GM12878 (cell line): ENCODE data around the gene SLC39A1. TPM values are rescaled to one million over a fixed set of nuclear protein-coding genes. Genes with fewer than 3 reads are reported as not detected.

ENCODE experiments used
- ASH2L ChIP-seq: fragments of 300-600, 200-600 bp; sonication (generic); IDR thresholded peaks from 2 replicates; pipeline ENCODE4 v1.6.1; 2017; ENCODE audit warnings: low read depth, mild to moderate bottlenecking, borderline replicate concordance
- BHLHE40 ChIP-seq, 2 experiments: fragments of 450-650 bp in 1 of 2; IDR thresholded peaks; 2 replicates each; pipeline ENCODE4 v1.6.1; 2011 to 2017; ENCODE audit warnings: low read depth in 2 of 2, borderline replicate concordance in 1 of 2, improper control_type of control experiment in 1 of 2, low read length in 1 of 2, mild to moderate bottlenecking in 1 of 2
- BRCA1 ChIP-seq: IDR thresholded peaks from 2 replicates; pipeline ENCODE4 v1.6.1; 2011; ENCODE audit warnings: low read depth, low read length, improper control_type of control experiment
- CBFB ChIP-seq: IDR thresholded peaks from 2 replicates; pipeline ENCODE4 v1.6.1; 2016; ENCODE audit warnings: antibody characterized with exemption, low read depth
- CBX3 ChIP-seq: fragments of 200-600 bp; sonication (generic); IDR thresholded peaks from 2 replicates; pipeline ENCODE4 v1.6.1; 2016; ENCODE audit warnings: low read depth, borderline replicate concordance
- CBX5 ChIP-seq: sonication (generic); IDR thresholded peaks from 2 replicates; pipeline ENCODE4 v1.6.1; 2016; ENCODE audit warnings: low read depth, moderate library complexity, mild to moderate bottlenecking, inconsistent platforms
- GABPA ChIP-seq: IDR thresholded peaks from 2 replicates; pipeline ENCODE4 v1.6.1; 2014; ENCODE audit warnings: antibody characterized with exemption, low read depth, mild to moderate bottlenecking, inconsistent platforms
- HDGF ChIP-seq: fragments of 450-650 bp; IDR thresholded peaks from 2 replicates; pipeline ENCODE4 v1.6.1; 2016; ENCODE audit warnings: antibody characterized with exemption
- IKZF1 ChIP-seq: fragments of 450-650 bp; conservative IDR thresholded peaks from 2 replicates; pipeline ENCODE4 v1.6.1; 2017; ENCODE audit warnings: antibody characterized with exemption, mild to moderate bottlenecking
- IRF4 ChIP-seq: IDR thresholded peaks from 2 replicates; pipeline ENCODE4 v1.6.1; 2011; ENCODE audit warnings: low read depth, low read length
- JUND ChIP-seq: IDR thresholded peaks from 2 replicates; pipeline ENCODE4 v1.6.1; 2012; ENCODE audit warnings: low read depth, mild to moderate bottlenecking, low read length, improper control_type of control experiment, moderate library complexity
- MEF2A ChIP-seq: IDR thresholded peaks from 2 replicates; pipeline ENCODE4 v1.6.1; 2011; ENCODE audit warnings: low read depth, mild to moderate bottlenecking, low read length, moderate library complexity; ENCODE audit not compliant: insufficient read depth
- NFIC ChIP-seq: IDR thresholded peaks from 2 replicates; pipeline ENCODE4 v1.6.1; 2012; ENCODE audit warnings: low read depth, mild to moderate bottlenecking, inconsistent platforms, low read length, moderate library complexity
- NRF1 ChIP-seq: conservative IDR thresholded peaks from 2 replicates; pipeline ENCODE4 v1.6.1; 2011; ENCODE audit warnings: mild to moderate bottlenecking, low read depth, low read length, improper control_type of control experiment
- SMAD5 ChIP-seq: IDR thresholded peaks from 2 replicates; pipeline ENCODE4 v1.6.1; 2016; ENCODE audit warnings: antibody characterized with exemption, low read depth
- SMARCA5 ChIP-seq: fragments of 450-650 bp; IDR thresholded peaks from 2 replicates; pipeline ENCODE4 v1.6.1; 2017; ENCODE audit warnings: mild to moderate bottlenecking
- SP1 ChIP-seq: IDR thresholded peaks from one replicate; pipeline ENCODE4 v1.6.1; 2011; ENCODE audit warnings: low read depth, low read length
- TBL1XR1 ChIP-seq: IDR thresholded peaks from 2 replicates; pipeline ENCODE4 v1.6.1; 2012; ENCODE audit warnings: low read depth, low read length, improper control_type of control experiment
- ZNF207 ChIP-seq: fragments of 450-650 bp; IDR thresholded peaks from 2 replicates; pipeline ENCODE4 v1.6.1; 2014; ENCODE audit warnings: antibody characterized with exemption, mild to moderate bottlenecking, borderline replicate concordance
- ZNF24 ChIP-seq: fragments of 450-650 bp; IDR thresholded peaks from 2 replicates; pipeline ENCODE4 v1.6.1; 2017; ENCODE audit warnings: antibody characterized with exemption, mild to moderate bottlenecking
- ZNF274 ChIP-seq: IDR thresholded peaks from one replicate; pipeline ENCODE4 v1.8.0; 2011; ENCODE audit not compliant: insufficient read length, insufficient read depth
- ZNF622 ChIP-seq: fragments of 450-650 bp; IDR thresholded peaks from 2 replicates; pipeline ENCODE4 v1.6.1; 2017; ENCODE audit warnings: mild to moderate bottlenecking, inconsistent platforms
- ZZZ3 ChIP-seq: IDR thresholded peaks from 2 replicates; pipeline ENCODE4 v1.6.1; 2011; ENCODE audit warnings: low read depth; ENCODE audit not compliant: control insufficient read depth, insufficient read length
- polyA plus RNA-seq, 11 experiments: library from polyadenylated mRNA; depleted of rRNA in 4 of 11; unstranded in 6 of 11; stranded (reverse) in 5 of 11; fragments of >200 nt; fragmentation: Nextera tagmentation in 4 of 11; fragmentation: Illumina TruSeq in 1 of 11; extraction: Ambion mirVana in 4 of 11; extraction: Trizol in 1 of 11; gene quantifications; 1 replicate in 1 of 11; 2 replicates in 10 of 11; pipeline versions ENCODE4 v1.2.1 to v1.2.3, GENCODE V29; 2011 to 2016; ENCODE audit warnings: inconsistent platforms in 2 of 11, missing spikeins in 2 of 11, low read depth in 1 of 11
- total RNA-seq, 4 experiments: library from RNA; depleted of rRNA in 3 of 4; stranded (reverse); fragments of >200 nt in 3 of 4; fragmentation: Illumina TruSeq in 1 of 4; extraction: Trizol in 1 of 4; gene quantifications; 2 replicates each; pipeline versions ENCODE4 v1.2.1 to v1.2.3, GENCODE V29; 2013 to 2021
- TF ChIP-seq, protein P1 (sequence below): fragments of 450-650 bp; IDR thresholded peaks from 2 replicates; pipeline ENCODE4 v1.6.1; 2014; ENCODE audit warnings: mild to moderate bottlenecking
- TF ChIP-seq, protein P2 (sequence below): IDR thresholded peaks from 2 replicates; pipeline ENCODE4 v1.6.1; 2011; ENCODE audit warnings: borderline replicate concordance, low read depth, mild to moderate bottlenecking, moderate library complexity, low read length; ENCODE audit not compliant: insufficient read depth, poor library complexity, severe bottlenecking
- TF ChIP-seq, protein P3 (sequence below): IDR thresholded peaks from 2 replicates; pipeline ENCODE4 v1.6.1; 2011; ENCODE audit warnings: borderline replicate concordance, low read depth, mild to moderate bottlenecking, moderate library complexity, mixed read lengths, low read length; ENCODE audit not compliant: insufficient read depth; ENCODE audit errors: extremely low read length
- TF ChIP-seq, protein P4 (sequence below): fragments of 450-650 bp; IDR thresholded peaks from 2 replicates; pipeline ENCODE4 v1.6.1; 2017; ENCODE audit warnings: mild to moderate bottlenecking

SLC39A1 gene
- total and polyA plus RNA-seq, 10 of the 15 experiments (the other 5 are each of a cell fraction or from before 2014, with no cell fraction given): 8.8 to 98.6 (median 72.4) TPM

DNA sequence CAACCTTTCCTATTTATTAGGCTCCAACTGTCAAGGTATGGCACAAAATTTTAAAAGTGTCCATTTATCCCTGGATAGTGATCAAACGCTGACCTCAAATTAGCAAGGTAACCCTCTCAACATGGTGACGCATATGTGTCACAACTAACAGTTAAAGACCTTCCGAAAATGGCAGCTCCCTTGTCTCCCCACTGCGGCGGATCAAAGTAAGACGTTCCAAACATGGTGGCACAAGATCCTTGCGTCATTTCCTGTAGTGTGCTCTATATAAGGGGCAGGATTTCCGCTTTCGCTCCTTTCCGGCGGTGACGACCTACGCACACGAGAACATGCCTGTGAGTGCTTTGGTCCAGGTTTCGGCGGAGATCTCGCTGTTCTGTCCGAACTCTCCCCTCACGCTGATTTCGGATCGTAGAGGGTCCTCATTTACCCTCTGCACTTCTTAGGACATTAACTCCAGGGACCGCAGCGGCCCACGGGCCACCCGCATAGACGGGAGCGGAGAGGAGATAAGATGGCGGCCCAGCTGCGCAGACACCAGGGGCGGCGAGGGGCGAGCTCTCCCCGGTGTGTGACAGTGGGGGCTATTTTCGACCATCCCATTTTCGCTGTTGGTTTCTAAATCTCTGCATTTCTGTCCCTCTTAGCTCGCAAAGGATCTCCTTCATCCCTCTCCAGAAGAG, 27.3 kb upstream of the SLC39A1 start, which contains the start of gene RPS27 (continued):
- TF ChIP-seq, protein P1, sequence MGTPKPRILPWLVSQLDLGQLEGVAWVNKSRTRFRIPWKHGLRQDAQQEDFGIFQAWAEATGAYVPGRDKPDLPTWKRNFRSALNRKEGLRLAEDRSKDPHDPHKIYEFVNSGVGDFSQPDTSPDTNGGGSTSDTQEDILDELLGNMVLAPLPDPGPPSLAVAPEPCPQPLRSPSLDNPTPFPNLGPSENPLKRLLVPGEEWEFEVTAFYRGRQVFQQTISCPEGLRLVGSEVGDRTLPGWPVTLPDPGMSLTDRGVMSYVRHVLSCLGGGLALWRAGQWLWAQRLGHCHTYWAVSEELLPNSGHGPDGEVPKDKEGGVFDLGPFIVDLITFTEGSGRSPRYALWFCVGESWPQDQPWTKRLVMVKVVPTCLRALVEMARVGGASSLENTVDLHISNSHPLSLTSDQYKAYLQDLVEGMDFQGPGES: no peak
- TF ChIP-seq ZNF24: no peak
- TF ChIP-seq ZNF207: peak; percentile 75; the same call in 1 of the 2 replicates
- TF ChIP-seq BRCA1: no peak
- peak; percentile 95; the same call in 1 of the 2 replicates for TF ChIP-seq CBFB
- TF ChIP-seq ASH2L: no peak
- peak; percentile 54 to 57; a peak in 3 of 4 replicates for TF ChIP-seq BHLHE40 (IDR thresholded peaks at IDR 0.05; ENCODE audit: borderline replicate concordance in 1 of 2, low read depth in 2 of 2, low read length in 1 of 2)
- TF ChIP-seq, protein P2, sequence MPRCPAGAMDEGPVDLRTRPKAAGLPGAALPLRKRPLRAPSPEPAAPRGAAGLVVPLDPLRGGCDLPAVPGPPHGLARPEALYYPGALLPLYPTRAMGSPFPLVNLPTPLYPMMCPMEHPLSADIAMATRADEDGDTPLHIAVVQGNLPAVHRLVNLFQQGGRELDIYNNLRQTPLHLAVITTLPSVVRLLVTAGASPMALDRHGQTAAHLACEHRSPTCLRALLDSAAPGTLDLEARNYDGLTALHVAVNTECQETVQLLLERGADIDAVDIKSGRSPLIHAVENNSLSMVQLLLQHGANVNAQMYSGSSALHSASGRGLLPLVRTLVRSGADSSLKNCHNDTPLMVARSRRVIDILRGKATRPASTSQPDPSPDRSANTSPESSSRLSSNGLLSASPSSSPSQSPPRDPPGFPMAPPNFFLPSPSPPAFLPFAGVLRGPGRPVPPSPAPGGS: no peak
- no peak for TF ChIP-seq SMARCA5
- peak; percentile 86 for TF ChIP-seq IKZF1
- no peak; the same call in 1 of the 2 replicates for TF ChIP-seq JUND
- no peak for TF ChIP-seq HDGF
- no peak for TF ChIP-seq TBL1XR1
- no peak for TF ChIP-seq NRF1
- TF ChIP-seq, protein P3, sequence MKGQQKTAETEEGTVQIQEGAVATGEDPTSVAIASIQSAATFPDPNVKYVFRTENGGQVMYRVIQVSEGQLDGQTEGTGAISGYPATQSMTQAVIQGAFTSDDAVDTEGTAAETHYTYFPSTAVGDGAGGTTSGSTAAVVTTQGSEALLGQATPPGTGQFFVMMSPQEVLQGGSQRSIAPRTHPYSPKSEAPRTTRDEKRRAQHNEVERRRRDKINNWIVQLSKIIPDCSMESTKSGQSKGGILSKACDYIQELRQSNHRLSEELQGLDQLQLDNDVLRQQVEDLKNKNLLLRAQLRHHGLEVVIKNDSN: no peak
- TF ChIP-seq SP1: peak; percentile 42
- TF ChIP-seq NFIC: peak; percentile 40; the same call in 1 of the 2 replicates
- no peak for TF ChIP-seq ZNF622
- TF ChIP-seq, protein P4, sequence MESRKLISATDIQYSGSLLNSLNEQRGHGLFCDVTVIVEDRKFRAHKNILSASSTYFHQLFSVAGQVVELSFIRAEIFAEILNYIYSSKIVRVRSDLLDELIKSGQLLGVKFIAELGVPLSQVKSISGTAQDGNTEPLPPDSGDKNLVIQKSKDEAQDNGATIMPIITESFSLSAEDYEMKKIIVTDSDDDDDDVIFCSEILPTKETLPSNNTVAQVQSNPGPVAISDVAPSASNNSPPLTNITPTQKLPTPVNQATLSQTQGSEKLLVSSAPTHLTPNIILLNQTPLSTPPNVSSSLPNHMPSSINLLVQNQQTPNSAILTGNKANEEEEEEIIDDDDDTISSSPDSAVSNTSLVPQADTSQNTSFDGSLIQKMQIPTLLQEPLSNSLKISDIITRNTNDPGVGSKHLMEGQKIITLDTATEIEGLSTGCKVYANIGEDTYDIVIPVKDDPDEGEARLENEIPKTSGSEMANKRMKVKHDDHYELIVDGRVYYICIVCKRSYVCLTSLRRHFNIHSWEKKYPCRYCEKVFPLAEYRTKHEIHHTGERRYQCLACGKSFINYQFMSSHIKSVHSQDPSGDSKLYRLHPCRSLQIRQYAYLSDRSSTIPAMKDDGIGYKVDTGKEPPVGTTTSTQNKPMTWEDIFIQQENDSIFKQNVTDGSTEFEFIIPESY: no peak
- TF ChIP-seq IRF4: peak; percentile 69; the same call in 1 of the 2 replicates
- TF ChIP-seq MEF2A: peak; percentile 33; the same call in 1 of the 2 replicates
- peak; percentile 99 for TF ChIP-seq SMAD5
- no peak for TF ChIP-seq ZZZ3
- no peak for TF ChIP-seq ZNF274
- peak; percentile 57; the same call in 1 of the 2 replicates for TF ChIP-seq CBX5
- TF ChIP-seq GABPA: peak; percentile 94
- no peak for TF ChIP-seq CBX3
